Measurements from ENCODE around the gene KCNAB2.
A peak's percentile ranks its signal among the peaks of the same experiment; 100 is the strongest.

KCNAB2 gene

DNA sequence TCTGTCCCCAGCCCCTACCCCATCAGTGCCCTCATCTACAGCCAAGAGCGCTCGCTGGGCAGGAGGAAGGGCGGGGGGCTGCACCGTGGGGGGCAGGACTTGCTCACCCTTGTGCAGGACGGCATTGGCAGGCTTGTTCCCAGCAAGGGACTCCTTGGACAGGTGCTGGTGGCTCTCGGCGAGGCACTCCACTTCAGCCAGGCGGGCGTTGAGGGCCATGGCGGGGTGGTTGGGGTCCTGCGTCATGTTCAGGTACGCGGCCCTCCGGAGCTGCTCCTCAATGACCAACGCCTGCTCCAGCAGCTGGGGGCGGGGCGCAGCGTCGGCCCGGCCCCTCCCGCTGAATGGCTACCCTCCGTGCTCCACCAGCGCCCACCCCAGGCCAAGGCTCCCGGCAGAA lies 64.0 kb downstream of the KCNAB2 start:
- no peak for DNase-seq (ENCODE audit: low read depth)

GRCh38 chr1:6110326-6110725 lies 64.6 kb downstream of the KCNAB2 start:
- DNase-seq (ENCODE audit: low read depth): no peak

GRCh38 chr1:6111571-6111970 lies 65.9 kb downstream of the KCNAB2 start:
- no peak for DNase-seq (ENCODE audit: low read depth)

- DNase-seq (ENCODE audit: low read depth): no peak
Measured at GRCh38 chr1:6111991-6112689, 66.5 kb downstream of the KCNAB2 start.

DNA sequence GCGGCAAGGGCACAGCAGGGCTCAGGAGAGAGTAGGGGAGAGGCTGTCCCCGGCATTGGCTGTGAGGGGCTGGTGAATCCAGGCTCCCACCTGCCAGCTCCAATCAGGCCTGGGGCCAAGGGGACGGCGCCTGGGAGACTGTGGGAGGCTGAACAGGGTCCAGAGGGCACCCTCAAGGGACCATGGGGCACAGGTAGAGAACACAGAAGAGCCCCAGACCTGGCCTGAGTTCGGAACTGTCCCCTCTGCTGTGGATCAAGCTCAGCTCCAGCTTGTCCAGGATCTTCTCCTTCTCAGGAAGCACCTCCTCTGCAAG lies 67.0 kb downstream of the KCNAB2 start:
- no peak for DNase-seq (ENCODE audit: low read depth)

DNA sequence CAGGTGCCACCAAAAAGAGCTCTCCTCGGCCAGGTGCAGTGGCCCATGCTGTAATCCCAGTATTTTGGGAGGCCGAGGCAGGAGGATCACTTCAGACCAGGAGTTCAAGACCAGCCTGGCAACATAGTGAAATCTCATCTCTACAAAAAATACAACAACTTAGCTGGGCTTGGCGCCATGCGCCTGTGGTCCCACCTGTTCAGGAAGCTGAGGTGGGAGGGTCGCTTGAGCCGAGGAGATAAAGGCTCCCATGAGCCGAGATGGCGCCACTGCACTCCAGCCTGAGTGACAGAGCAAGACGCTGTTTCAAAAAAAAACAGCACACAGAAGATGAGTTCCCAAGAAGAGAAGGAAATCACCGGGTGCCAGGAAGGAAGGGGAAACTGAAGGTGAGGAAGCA lies 67.4 kb downstream of the KCNAB2 start:
- no peak for DNase-seq (ENCODE audit: low read depth)

GRCh38 chr1:6113745-6114144 lies 68.1 kb downstream of the KCNAB2 start:
- DNase-seq (ENCODE audit: low read depth): no peak

DNA sequence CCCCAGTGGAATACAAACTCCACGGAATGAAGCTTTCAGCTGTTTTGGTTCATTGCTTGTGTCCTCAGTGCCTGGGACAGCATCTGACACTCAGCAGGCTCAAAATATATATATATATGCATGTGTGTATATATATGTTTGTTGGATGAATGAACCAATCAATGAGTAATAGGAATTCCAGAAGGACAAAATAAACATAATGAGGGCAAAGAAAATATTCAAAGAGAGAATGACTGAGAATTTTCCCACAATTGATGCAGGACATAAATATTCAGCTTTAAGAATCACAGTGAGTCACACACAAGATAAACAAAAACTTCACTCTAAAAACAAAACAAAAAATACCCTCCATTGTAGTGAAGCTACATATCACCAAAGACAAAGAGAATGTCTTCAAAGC lies 70.4 kb downstream of the KCNAB2 start:
- DNase-seq (ENCODE audit: low read depth): peak; percentile 73

DNA sequence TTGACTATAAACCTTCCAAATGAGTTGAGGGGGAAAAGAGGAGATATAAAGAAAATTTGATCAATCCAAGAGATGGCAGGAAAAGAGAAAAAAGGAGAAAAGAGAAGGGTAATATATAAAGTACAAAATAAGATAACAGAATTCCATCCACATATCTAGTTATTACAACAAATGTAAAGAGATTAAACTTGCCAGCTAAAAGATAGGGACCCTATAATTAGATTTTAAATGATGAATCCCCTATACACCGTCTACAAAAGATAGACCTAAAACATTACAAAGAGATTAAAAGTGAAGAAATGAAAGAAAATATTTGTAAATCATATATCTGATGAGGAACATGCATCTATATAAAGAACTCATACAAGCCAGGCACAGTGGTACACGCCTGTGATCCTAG lies 71.4 kb downstream of the KCNAB2 start:
- no peak for DNase-seq (ENCODE audit: low read depth)

DNA sequence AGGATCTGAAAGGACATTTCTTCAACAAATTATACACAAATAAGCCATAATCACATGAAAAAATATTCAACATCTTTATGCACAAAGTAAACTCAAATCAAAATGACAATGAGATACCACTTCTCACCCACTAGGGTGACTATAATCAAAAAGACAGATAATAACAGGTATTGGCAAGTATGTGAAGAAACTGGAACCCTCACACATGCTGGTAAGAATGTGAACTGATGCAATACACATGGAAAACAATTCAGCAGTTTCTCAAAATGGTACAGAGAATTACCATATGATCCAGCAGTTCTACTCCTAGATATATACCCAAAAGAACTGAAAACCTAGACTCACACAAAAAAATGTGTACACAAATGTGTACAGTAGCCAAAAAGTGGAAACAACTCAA lies 71.9 kb downstream of the KCNAB2 start:
- no peak for DNase-seq (ENCODE audit: low read depth)

- peak; percentile 75 for DNase-seq (ENCODE audit: low read depth)
Measured at GRCh38 chr1:6118415-6118814, 72.7 kb downstream of the KCNAB2 start.

- no peak for DNase-seq (ENCODE audit: low read depth)
Measured at GRCh38 chr1:6121021-6121421, 75.3 kb downstream of the KCNAB2 start.

GRCh38 chr1:6121651-6122370 lies 76.1 kb downstream of the KCNAB2 start:
- DNase-seq (ENCODE audit: low read depth): no peak

- DNase-seq (ENCODE audit: low read depth): no peak
Measured at GRCh38 chr1:6123083-6123482, 77.4 kb downstream of the KCNAB2 start.

- DNase-seq (ENCODE audit: low read depth): no peak
Measured at GRCh38 chr1:6123816-6124215, 78.1 kb downstream of the KCNAB2 start.

DNA sequence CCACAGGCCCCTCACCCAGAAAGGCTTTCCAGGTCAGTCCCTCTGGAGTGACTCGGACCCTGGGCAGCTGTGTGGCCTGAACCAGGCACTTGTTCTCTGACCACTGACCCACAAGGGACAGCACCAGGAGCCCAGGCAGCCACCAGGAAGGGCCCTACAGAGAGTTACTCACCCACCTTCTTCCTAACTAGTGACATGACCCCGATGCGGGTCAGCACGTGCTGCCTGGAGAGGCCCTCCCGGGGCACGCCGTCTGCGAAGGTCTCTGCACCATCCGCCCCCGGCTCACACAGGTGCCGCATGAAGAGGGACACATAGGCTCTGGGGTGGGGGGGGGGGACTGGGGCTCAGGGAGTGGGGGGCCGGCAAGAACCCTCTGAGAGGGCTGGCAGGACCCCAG lies 78.7 kb downstream of the KCNAB2 start:
- no peak for DNase-seq (ENCODE audit: low read depth)

DNA sequence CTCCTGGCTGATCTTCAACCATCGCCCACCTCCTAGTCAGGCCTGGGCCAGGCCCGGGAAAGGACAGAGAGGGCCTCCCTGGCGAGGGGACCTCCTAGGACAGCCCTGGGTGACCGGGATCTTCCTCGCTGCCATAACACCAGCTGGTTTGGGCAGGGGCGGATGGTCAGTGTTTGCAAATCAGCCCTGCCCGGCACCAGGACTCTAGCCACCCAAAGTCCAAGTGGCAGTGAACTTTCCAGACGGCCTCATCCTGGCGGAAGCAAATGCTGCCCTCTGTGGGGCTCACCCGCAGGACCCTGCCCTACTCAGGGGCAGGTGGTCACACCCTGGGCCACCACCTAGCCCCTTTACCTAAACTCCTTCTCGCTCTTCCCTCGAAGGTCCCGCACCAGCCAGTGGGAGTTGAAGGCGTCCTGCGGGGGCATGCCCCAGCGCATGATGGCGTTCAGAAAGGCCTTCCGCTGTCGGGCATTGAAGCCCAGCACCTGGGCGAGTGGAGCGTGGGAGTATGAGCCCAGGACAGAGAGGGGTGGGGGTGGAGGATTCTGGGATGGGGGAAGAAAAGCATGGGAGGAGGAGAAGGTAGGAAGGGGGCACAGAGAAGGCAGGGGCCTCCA lies 79.2 kb downstream of the KCNAB2 start:
- no peak for DNase-seq (ENCODE audit: low read depth)

DNA sequence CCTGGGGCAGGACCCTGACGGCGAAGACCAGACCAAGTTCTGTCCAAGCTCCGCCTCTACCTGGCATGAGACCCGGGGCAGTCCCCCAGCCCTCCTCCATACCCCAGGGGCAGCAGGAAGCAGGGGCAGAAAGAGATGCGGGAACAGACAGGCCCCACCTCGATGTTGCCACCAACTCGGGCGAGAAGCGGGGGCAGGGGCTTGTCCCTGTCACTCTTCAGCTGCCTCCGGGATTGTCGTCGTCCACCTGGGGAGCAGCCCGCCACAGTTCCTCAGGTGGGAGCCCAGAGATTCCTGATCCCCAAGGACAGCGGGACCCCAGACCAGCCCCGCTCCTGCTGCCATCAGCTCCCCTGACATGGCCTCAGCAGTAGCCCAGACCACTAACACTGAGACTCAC lies 79.7 kb downstream of the KCNAB2 start:
- DNase-seq (ENCODE audit: low read depth): no peak

DNA sequence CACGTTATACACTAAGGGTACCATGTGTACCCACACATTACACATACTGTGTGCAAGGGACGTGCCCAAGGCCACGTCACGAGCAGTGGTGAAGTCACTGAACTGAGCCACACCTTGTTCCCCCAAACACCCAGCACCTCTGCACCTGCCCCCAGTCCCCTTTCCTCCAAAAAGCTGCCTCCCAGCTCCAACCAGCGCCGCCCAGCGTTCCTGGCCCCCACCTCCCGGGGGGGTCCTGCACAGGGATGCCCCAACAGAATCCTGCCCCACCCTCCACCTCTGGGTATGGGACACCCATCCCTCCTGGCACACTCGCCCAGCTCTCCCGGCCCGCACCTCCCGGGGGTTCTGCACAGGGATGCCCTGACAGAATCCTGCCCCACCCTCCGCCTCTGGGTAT lies 80.3 kb downstream of the KCNAB2 start:
- no peak for DNase-seq (ENCODE audit: low read depth)

- no peak for DNase-seq (ENCODE audit: low read depth)
Measured at GRCh38 chr1:6126521-6127067, 80.9 kb downstream of the KCNAB2 start.

- DNase-seq (ENCODE audit: low read depth): peak; percentile 72
Measured at GRCh38 chr1:6127587-6128163, 82.0 kb downstream of the KCNAB2 start.

- DNase-seq (ENCODE audit: low read depth): no peak
Measured at GRCh38 chr1:6128276-6129081, 82.8 kb downstream of the KCNAB2 start.

Data from EH (cell line).